ENCODE measurements around the gene INPP5F.

GRCh38 chr10:119852277-119852676, 126.4 kb downstream of the INPP5F start:
- no peak for TF ChIP-seq EZH2 (IDR thresholded peaks at IDR 0.05; ENCODE audit: insufficient read depth, poor library complexity, severe bottlenecking)
- TF ChIP-seq EZH2phosphoT487 (IDR thresholded peaks at IDR 0.05; ENCODE audit: insufficient read depth, low read depth): no peak
